ENCODE data around the gene CXCR2.

- TF ChIP-seq EP300 (IDR thresholded peaks at IDR 0.05; ENCODE audit: borderline replicate concordance) = no peak
- no peak for TF ChIP-seq TAF1 (IDR thresholded peaks at IDR 0.05; ENCODE audit: low read depth)
- TF ChIP-seq USF1 (IDR thresholded peaks at IDR 0.05) = no peak
- no peak for TF ChIP-seq CEBPB (IDR thresholded peaks at IDR 0.05)
- no peak for TF ChIP-seq NFIC (IDR thresholded peaks at IDR 0.05)
- TF ChIP-seq FOXM1 (IDR thresholded peaks at IDR 0.05; ENCODE audit: borderline replicate concordance, low read depth) = no peak
- no peak for TF ChIP-seq REST (IDR thresholded peaks at IDR 0.05; ENCODE audit: low read depth)
- no peak for TF ChIP-seq YY1 (IDR thresholded peaks at IDR 0.05; ENCODE audit: low read depth)
- no peak for TF ChIP-seq ZBTB7A (IDR thresholded peaks at IDR 0.05; ENCODE audit: low read depth)
- TF ChIP-seq CREB1 (IDR thresholded peaks at IDR 0.05; ENCODE audit: low read depth) = no peak
- no peak for TF ChIP-seq TCF12 (IDR thresholded peaks at IDR 0.05; ENCODE audit: low read depth)
- TF ChIP-seq MAX (IDR thresholded peaks at IDR 0.05) = no peak
- TF ChIP-seq EGR1 (IDR thresholded peaks at IDR 0.05) = no peak
Measured at GRCh38 chr2:218083352-218083676, 42.5 kb upstream of the CXCR2 start.
